ENCODE measurements around the gene NUDT4. TPM values are rescaled to one million over a fixed set of nuclear protein-coding genes. Genes with fewer than 3 reads are reported as not detected.

The NUDT4 gene
- total RNA-seq, 1 experiment from 2014 or later, result 93.8 TPM

GRCh38 chr12:93413064-93413463, 35.3 kb downstream of the NUDT4 start:
- ChIA-PET CTCF (no interaction called here), POLR2A (ENCODE audit: low non-redundant PET) (no interaction called here)
- DNase-seq (ENCODE audit: low spot score), result no peak

DNA sequence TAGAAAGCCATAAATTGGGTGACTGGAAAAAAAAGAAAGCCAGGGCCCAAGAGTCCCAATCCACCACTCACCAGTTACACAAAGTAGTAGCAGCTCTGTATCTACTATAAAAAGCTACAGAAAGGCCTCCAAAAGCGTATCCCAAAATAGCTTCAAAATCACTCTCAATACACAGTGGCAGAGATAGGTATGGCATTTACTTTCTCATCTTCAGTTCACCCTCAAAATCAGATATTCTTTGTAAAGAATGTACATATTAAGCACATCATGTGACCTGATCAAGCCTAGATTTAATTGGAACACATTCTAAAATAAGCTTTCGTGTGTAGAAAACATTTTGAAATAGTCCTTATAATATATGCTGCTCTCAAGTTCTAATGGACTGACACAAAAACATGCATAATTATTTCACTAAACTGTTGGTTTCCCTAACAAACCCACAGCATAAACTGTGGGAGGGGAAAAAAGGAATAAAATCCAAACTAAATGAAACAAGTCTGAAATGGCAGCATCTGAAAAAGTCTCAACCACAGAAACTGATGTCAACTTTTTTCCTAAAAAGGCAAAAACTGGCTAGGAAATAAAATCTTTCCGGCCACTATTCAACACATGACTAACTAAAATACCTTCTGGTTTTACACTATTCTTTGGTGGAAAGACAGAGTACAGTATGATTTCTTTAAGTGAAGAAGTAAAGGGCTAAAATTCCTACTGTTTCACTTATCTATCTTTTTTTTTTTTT, 38.2 kb downstream of the NUDT4 start:
- no peak overlapping the region for H3K27ac ChIP-seq (ENCODE audit: low read depth, low read length, poor library complexity, severe bottlenecking)

More at GRCh38 chr12:93413064-93413463, 35.3 kb downstream of the NUDT4 start:
- TF ChIP-seq, protein P1, sequence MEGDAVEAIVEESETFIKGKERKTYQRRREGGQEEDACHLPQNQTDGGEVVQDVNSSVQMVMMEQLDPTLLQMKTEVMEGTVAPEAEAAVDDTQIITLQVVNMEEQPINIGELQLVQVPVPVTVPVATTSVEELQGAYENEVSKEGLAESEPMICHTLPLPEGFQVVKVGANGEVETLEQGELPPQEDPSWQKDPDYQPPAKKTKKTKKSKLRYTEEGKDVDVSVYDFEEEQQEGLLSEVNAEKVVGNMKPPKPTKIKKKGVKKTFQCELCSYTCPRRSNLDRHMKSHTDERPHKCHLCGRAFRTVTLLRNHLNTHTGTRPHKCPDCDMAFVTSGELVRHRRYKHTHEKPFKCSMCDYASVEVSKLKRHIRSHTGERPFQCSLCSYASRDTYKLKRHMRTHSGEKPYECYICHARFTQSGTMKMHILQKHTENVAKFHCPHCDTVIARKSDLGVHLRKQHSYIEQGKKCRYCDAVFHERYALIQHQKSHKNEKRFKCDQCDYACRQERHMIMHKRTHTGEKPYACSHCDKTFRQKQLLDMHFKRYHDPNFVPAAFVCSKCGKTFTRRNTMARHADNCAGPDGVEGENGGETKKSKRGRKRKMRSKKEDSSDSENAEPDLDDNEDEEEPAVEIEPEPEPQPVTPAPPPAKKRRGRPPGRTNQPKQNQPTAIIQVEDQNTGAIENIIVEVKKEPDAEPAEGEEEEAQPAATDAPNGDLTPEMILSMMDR (conservative IDR thresholded peaks at IDR 0.05; ENCODE audit: low read depth, low read length), result no peak
- no peak for TF ChIP-seq EZH2 (IDR thresholded peaks at IDR 0.05; ENCODE audit: borderline replicate concordance, low read depth, low read length, poor library complexity, severe bottlenecking)
- Histone ChIP-seq H3K4me3 (ENCODE audit: low read depth, low read length, poor library complexity, severe bottlenecking) (no peak overlapping the region), H3K4me1 (ENCODE audit: insufficient read depth, low read length, poor library complexity, severe bottlenecking) (peaks cover 42% of the 10 kb centered on the region), H3K27me3 (replicated peaks; ENCODE audit: insufficient read depth, low read depth, low read length, poor library complexity) (no peaks in the 10 kb centered on the region), H3K9me3 (ENCODE audit: low read depth, low read length, poor library complexity, severe bottlenecking) (no peaks in the 10 kb centered on the region), H3K27ac (ENCODE audit: low read depth, low read length, poor library complexity, severe bottlenecking) (no peak overlapping the region), H3K36me3 (ENCODE audit: insufficient read depth, low read length, poor library complexity, severe bottlenecking) (peaks cover 8% of the 10 kb centered on the region)
- no TSS peak for BruUV-seq (replicated peaks)
- intact Hi-C loops (cut with micrococcal nuclease; ENCODE audit: unreplicated experiment), result no loop called here

GRCh38 chr12:93417967-93418480, 40.3 kb downstream of the NUDT4 start:
- no TSS peak for BruUV-seq (replicated peaks)

More for the DNA sequence above, 38.2 kb downstream of the NUDT4 start:
- BruUV-seq (replicated peaks), result no TSS peak
- intact Hi-C loops (cut with micrococcal nuclease; ENCODE audit: unreplicated experiment), result no loop called here
- no peak for DNase-seq (ENCODE audit: low spot score)
- Histone ChIP-seq H3K36me3 (ENCODE audit: insufficient read depth, low read length, poor library complexity, severe bottlenecking) (no peaks in the 10 kb centered on the region), H3K9me3 (ENCODE audit: low read depth, low read length, poor library complexity, severe bottlenecking) (no peaks in the 10 kb centered on the region), H3K27me3 (replicated peaks; ENCODE audit: insufficient read depth, low read depth, low read length, poor library complexity) (no peaks in the 10 kb centered on the region), H3K4me1 (ENCODE audit: insufficient read depth, low read length, poor library complexity, severe bottlenecking) (peaks cover 41% of the 10 kb centered on the region), H3K4me3 (ENCODE audit: low read depth, low read length, poor library complexity, severe bottlenecking) (no peak overlapping the region)
- TF ChIP-seq, protein P1 (conservative IDR thresholded peaks at IDR 0.05; ENCODE audit: low read depth, low read length), result no peak
- no peak for TF ChIP-seq EZH2 (IDR thresholded peaks at IDR 0.05; ENCODE audit: borderline replicate concordance, low read depth, low read length, poor library complexity, severe bottlenecking)
- ChIA-PET POLR2A (ENCODE audit: low non-redundant PET) (interaction anchor here (0.6 kb wide), 1 partner anchor 29 kb away, joined by 3 read pairs; no protein-coding TSS in a partner anchor), CTCF (no interaction called here)

More at GRCh38 chr12:93417967-93418480, 40.3 kb downstream of the NUDT4 start:
- H3K4me1 ChIP-seq (ENCODE audit: insufficient read depth, low read length, poor library complexity, severe bottlenecking), result peaks cover 60% of the 10 kb centered on the region
- H3K27me3 ChIP-seq (replicated peaks; ENCODE audit: insufficient read depth, low read depth, low read length, poor library complexity), result no peaks in the 10 kb centered on the region
- no peak for DNase-seq (ENCODE audit: low spot score)
- TF ChIP-seq, protein P1 (conservative IDR thresholded peaks at IDR 0.05; ENCODE audit: low read depth, low read length), result no peak
- no peak for TF ChIP-seq EZH2 (IDR thresholded peaks at IDR 0.05; ENCODE audit: borderline replicate concordance, low read depth, low read length, poor library complexity, severe bottlenecking)
- H3K4me3 ChIP-seq (ENCODE audit: low read depth, low read length, poor library complexity, severe bottlenecking), result no peak overlapping the region
- no peaks in the 10 kb centered on the region for H3K9me3 ChIP-seq (ENCODE audit: low read depth, low read length, poor library complexity, severe bottlenecking)
- ChIA-PET CTCF (no interaction called here), POLR2A (ENCODE audit: low non-redundant PET) (no interaction called here)
- H3K27ac ChIP-seq (ENCODE audit: low read depth, low read length, poor library complexity, severe bottlenecking), result no peak overlapping the region
- intact Hi-C loops (cut with micrococcal nuclease; ENCODE audit: unreplicated experiment), result no loop called here
- H3K36me3 ChIP-seq (ENCODE audit: insufficient read depth, low read length, poor library complexity, severe bottlenecking), result no peaks in the 10 kb centered on the region
